GM21423 (cell line): ENCODE measurements around the gene CLDN20.

Experiments used
- ATAC-seq: cut with Tn5 transposase; IDR thresholded peaks from one replicate; pipeline ENCODE4 v1.9.1; 2021; ENCODE audit warnings: mild to moderate bottlenecking, moderate library complexity; ENCODE audit not compliant: unreplicated experiment

Gene CLDN20

GRCh38 chr6:155245193-155245592 lies 18.6 kb upstream of the CLDN20 start:
- no peak for ATAC-seq

- no peak for ATAC-seq
Measured at GRCh38 chr6:155245831-155246230, 18.0 kb upstream of the CLDN20 start.

- ATAC-seq = no peak
Measured at GRCh38 chr6:155246825-155247224, 17.0 kb upstream of the CLDN20 start.

DNA sequence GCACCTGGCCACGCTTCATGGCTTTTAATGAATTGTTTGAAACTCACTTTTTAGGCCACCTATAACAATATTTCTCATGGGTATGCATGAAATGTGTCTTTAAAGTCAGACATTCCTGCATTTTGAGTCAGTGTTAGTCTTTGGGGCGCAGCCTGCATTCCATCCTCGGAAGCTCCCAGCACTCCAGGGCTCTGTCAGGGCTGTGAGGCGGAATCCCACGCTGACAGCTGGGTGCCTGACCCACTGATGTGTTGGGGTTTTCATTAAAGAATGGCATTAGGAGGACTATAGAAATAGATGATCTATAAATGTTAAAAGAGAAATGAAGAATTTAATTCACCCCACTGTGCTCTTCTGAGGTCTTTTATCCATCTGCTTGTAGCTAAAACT lies 16.2 kb upstream of the CLDN20 start:
- no peak for ATAC-seq

DNA sequence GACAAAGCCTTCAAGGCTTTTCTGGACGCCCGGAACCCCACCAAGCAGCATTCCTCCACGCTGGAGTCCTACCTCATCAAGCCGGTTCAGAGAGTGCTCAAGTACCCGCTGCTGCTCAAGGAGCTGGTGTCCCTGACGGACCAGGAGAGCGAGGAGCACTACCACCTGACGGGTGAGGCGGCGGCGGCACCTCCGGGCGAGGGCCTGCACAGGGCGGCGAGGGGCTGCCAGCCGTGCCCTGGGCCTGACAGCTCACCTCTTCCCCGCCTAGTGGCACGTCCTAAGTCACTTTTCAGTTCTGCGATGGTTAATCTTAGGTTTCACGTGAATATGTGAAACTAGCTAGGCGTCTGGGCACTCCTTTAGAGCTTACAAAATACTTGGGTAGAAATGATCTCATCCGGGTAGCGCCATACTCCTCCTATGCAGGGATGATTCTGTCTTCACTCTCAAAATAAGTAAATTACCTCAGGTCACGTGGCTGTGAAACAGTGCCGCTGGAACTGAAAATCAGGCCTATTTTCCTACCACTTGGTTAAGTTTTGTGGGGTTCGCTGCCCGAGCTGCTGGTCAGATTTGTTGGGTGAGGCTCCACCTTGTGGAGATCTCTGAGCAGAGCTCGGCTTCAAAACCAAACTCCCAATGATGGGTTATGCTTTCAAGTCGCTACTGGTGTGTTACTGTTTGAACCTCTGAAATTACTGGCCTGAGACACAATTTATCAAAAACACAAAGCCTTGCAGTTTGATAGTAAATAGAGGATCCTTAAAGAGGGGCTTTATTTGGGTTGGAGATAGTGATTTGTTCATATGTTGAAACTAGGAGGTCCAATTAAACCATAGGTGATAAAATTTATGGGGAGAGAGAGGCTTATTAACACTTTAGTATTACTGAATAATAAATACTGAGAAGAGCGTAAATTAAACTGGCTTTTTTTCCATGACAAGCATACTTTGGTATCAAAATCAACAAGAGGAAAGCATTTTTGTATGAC lies 15.5 kb upstream of the CLDN20 start:
- no peak for ATAC-seq

DNA sequence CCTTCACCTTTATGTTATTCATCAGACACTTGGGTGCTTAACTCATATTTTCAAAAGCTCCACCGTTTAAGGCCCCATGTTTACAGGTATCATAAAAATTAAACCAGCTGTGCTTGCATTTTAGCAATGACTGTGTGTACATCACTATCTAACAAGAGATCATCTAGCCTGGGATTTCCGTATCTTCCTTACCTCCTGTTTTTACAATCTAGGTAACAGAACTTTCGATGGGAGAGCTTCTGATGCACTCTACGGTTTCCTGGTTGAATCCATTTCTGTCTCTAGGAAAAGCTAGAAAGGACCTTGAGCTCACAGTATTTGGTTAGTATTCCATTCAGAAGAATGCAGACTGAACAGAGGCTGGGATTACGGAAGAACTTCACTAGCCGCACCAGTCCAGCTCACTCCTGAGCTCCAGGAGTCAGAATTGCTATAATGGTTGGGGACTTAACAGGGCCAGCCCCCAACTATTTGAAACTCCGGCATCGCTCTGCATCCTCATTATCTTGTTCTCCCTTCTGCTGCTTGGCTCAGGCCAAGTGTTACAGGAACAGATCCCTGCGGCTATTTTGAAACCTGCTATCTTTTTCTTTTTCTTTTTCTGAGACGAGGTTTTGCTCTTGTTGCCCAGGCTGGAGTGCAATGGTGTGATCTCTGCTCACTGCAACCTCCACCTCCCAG lies 13.0 kb upstream of the CLDN20 start:
- no peak for ATAC-seq

DNA sequence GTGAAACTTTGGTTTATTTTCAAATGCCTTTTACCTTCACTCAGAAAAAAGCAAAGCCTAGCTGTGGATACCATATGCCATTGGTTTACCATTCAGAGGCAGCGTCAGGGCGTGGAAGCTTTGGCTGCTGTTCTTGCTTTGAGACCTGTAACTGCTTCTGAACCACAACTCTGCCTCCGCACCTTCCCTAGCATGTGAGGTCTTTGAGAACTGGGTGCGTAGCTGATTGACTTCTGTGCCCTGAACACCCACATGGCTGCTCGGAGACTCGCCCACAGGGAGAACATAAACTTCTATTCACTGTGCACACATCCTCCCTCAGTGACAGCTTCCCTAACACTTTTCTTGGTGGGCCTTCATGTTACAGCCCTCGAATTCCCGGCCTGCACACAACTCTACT lies 11.2 kb upstream of the CLDN20 start:
- no peak for ATAC-seq

DNA sequence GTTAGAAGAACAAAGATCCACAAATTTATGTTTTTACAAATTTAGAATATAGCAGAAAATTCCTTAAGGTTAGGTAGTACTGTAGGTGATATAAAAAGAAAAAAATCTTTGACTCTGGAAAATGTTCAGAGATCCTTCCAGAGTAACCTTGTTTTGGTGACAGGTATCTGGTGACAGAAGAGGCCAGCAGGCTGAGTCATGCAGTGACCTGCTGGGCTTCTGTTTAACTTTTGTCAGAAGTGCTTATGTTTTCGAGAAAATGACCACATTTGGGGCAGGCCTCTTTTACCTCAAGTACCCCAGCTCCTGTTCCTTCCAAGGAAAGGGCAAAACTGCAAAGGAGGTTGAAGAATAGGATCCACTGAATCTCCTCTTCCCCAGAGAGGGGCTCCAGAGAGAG lies 10.5 kb upstream of the CLDN20 start:
- ATAC-seq = no peak

DNA sequence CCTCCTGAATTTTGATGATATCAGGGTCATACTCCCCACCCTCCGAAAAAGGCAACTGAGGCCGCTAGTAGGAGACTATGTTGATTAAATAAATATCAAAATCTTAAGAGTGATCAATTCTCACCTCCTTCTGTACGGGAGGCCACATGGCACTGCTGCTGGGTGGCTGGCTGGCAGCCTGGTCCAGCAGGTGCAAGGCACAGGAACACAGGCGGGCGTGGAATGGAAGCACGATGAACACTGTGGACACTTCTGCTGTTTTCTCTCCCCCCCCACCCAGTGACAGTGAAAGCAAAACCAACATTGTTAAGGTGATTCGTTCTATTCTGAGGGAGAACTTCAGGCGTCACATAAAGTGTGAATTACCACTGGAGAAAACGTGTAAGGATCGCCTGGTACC lies 9.7 kb upstream of the CLDN20 start:
- no peak for ATAC-seq

DNA sequence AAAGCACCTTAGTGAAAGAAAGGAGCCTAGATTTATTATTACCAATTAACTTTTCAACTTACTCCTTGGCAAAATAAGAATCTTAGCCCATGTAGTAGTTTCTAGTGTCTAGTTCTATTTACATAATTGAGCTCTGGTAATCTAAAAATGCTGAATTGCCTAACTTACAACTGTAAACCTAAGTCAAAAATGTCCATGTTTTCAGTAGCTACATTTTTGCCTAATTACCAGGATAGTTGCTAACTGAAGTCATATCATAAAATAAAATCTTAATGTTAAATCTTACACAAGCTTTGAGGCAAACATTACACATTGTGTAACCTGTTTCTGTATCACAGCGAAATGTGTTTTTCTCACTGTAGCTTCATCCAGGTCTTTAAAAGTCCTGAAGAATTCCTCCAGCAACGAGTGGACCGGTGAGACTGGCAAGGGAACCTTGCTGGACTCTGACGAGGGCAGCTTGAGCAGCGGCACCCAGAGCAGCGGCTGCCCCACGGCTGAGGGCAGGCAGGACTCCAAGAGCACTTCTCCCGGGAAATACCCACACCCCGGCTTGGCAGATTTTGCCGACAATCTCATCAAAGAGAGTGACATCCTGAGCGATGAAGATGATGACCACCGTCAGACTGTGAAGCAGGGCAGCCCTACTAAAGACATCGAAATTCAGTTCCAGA lies 7.6 kb upstream of the CLDN20 start:
- no peak for ATAC-seq

GRCh38 chr6:155257796-155258195 lies 6.0 kb upstream of the CLDN20 start:
- ATAC-seq = no peak

DNA sequence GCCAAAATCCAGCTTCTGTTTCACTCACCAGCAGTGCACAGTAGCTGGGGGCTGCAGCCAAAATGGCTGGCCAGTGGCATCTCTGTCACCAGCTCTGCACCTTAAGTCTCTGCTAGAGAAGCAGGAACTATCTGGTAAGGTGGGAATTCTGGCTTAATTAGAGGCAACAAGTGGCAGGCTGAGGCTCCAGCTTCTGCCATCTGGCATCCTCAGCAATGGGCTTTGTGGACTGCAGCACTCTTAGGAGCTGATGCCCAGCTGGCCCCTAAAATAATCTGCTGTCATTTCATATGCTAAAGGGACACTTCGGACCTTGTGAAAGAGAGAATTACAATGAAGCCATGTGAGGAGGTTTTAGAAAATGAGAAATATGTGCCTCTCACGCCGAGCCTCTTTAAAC lies 4.6 kb upstream of the CLDN20 start:
- ATAC-seq = no peak

DNA sequence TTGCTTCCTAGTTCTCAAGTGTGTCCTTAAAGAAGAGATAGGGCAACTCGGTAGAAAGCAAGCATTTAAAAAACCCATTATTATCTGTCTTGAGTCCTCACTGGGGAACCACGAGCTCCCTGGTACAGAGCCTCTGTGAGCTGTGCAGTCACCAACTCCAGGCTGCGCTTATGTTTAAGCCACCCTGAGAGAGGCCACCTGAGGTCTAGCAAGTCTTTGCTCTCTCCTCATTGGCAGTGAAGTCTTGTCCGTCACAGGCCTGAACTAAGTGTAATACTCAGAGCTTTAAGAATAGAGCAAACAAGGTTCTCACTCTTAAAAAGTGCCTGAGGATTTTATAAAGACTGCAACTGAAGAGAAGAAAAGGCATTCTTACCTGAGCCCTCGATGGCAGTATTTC lies 3.9 kb upstream of the CLDN20 start:
- no peak for ATAC-seq

DNA sequence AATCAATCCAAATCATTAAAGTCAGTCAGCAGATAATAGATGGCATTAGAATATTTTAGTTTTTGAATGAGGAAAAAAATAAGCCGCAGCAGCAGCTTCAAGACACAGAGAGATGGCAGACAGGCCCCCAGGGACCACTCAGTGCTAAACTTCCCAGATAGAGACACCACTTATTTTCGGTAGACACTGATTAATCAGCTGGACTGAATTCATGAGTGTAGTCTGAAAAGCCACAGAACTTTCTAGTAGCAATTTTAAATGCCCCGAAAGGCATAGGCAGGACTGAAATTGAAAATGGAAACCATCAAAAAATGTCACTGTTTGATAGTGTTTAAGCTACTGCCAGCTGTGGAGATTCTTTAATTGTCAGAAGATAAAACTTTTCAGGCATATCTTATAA lies 3.1 kb upstream of the CLDN20 start:
- ATAC-seq = peak; percentile 53

- no peak for ATAC-seq
Measured at GRCh38 chr6:155261111-155261900, 2.5 kb upstream of the CLDN20 start.

- ATAC-seq = no peak
Measured at GRCh38 chr6:155262655-155263054, 1.2 kb upstream of the CLDN20 start.

DNA sequence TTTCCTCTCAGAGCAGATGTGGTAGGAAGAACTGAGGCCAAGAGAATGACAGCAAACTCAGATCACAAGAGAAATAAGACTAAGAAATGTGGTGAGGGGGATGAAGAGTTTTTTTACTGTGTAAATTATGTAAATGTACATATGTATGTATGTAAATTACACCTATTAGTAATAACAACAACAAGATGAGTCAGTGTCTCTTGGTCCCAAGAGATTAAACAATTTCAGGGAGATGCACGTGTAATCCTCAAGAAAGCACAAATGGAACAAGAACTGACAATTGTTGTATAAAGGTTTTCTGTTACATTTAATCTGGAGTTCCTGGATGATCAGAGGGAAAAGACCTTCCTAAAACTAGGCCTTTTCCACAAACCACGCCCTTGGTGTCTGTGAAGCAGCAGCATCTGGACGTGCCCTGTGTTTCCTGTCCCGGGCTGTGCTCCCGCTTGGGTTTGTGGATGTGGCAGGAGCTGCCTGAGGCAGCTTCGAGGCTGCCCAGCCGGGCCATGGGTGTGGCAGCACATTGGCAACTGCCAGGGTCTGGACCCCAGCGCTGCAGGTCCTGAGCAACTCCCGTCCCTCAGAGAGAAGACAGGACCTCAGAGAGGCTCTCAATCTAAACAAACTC lies 994 bp downstream of the CLDN20 start:
- ATAC-seq = no peak

- no peak for ATAC-seq
Measured at GRCh38 chr6:155265843-155266535, 2.2 kb downstream of the CLDN20 start.

- ATAC-seq = no peak
Measured at GRCh38 chr6:155267411-155267810, 3.6 kb downstream of the CLDN20 start.
